Measurements from ENCODE around the gene ZNF662.

DNA sequence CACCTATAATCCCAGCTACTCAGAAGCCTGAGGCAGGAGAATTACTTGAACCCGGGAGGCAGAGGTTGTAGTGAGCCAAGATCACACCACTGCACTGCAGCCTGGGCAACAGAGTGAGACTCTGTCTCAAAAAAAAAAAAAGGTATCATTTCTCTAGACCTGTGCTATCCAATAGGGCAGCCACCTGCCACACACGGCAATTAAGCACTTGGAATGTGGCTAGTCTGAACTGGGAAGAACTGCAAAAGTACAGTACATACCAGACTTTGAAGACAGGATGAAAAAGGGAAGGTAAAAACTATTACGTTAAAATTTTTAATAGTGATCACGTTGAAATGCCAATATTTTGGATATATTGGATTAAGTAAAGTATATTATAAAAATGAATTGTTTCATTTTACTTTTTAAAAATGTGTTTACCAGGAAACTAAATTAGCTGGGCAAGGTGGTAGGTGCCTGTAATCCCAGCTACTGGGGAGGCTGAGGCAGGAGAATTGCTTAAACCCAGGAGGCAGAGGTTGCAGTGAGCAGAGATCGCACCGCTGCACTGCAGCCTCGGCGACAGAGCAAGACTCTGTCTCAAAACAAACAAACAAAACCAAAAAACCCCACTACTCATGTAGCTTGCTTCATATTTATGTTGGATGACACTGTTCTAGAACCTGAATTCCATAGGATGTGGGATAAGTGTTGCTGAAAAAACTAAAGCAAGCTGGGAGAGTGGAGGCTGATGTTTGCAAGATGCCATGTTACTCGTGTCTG is 32.5 kb upstream of the ZNF662 start:
- TF ChIP-seq ZNF274 (IDR thresholded peaks at IDR 0.05; ENCODE audit: borderline replicate concordance, extremely low read depth, low read length) (no peak), POLR2AphosphoS5 (IDR thresholded peaks at IDR 0.05; ENCODE audit: low read depth, low read length) (no peak), SP4 (IDR thresholded peaks at IDR 0.05; ENCODE audit: low read length) (no peak), POLR2A (IDR thresholded peaks at IDR 0.05; ENCODE audit: control extremely low read depth in 1 of 2, low read depth in 2 of 2, low read length in 2 of 2) (no peak), EGR1 (IDR thresholded peaks at IDR 0.05; ENCODE audit: borderline replicate concordance, low read depth, low read length) (no peak), RAD21 (IDR thresholded peaks at IDR 0.05 in 1 of 2, conservative IDR thresholded peaks at IDR 0.05 in 1 of 2; ENCODE audit: low read depth in 2 of 2, low read length in 2 of 2) (no peak)
- TF ChIP-seq, protein P1, sequence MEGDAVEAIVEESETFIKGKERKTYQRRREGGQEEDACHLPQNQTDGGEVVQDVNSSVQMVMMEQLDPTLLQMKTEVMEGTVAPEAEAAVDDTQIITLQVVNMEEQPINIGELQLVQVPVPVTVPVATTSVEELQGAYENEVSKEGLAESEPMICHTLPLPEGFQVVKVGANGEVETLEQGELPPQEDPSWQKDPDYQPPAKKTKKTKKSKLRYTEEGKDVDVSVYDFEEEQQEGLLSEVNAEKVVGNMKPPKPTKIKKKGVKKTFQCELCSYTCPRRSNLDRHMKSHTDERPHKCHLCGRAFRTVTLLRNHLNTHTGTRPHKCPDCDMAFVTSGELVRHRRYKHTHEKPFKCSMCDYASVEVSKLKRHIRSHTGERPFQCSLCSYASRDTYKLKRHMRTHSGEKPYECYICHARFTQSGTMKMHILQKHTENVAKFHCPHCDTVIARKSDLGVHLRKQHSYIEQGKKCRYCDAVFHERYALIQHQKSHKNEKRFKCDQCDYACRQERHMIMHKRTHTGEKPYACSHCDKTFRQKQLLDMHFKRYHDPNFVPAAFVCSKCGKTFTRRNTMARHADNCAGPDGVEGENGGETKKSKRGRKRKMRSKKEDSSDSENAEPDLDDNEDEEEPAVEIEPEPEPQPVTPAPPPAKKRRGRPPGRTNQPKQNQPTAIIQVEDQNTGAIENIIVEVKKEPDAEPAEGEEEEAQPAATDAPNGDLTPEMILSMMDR (IDR thresholded peaks at IDR 0.05; ENCODE audit: control extremely low read depth in 1 of 3, insufficient read depth in 1 of 3, low read depth in 1 of 3, low read length in 3 of 3): no peak
- TF ChIP-seq, protein P2, sequence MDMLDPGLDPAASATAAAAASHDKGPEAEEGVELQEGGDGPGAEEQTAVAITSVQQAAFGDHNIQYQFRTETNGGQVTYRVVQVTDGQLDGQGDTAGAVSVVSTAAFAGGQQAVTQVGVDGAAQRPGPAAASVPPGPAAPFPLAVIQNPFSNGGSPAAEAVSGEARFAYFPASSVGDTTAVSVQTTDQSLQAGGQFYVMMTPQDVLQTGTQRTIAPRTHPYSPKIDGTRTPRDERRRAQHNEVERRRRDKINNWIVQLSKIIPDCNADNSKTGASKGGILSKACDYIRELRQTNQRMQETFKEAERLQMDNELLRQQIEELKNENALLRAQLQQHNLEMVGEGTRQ (IDR thresholded peaks at IDR 0.05; ENCODE audit: low read length): no peak
